ENCODE results near the gene COMMD10.
"Not testable (repeated sequence)": the region's sequence is repeated elsewhere in the genome, so short reads cannot be mapped to it uniquely, and the experiment has no call there.

COMMD10 gene

DNA sequence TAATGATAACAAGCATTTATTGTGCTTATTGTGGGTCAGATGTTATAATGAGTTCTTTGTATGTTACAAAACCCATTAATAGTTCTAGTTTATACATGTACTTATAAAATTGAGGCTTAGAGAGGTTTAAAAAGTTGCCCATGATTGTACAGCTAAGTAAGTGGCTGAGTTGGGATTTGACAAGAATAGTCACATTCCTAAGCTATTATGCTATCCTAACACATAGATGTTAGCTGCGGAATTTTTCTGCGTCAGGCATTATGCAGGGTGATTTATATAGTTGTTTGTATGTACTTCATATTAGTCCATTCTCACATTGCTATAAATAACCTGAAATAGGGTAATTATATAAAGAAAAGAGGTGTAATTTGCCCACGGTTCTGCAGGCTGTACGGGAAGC is 12.5 kb downstream of the COMMD10 start:
- Histone ChIP-seq H3K27ac (ENCODE audit: low read length) (no peak overlapping the region), H3K9ac (ENCODE audit: low read length in 2 of 2) (no peak overlapping the region), H3K36me3 (ENCODE audit: control insufficient read depth in 2 of 2, insufficient read depth in 2 of 2, low read length in 2 of 2) (peaks cover 23 to 24% of the 10 kb centered on the region in 2 donors), H3K27me3 (ENCODE audit: control insufficient read depth in 1 of 2, insufficient read depth in 2 of 2, low read length in 2 of 2) (no peaks in the 10 kb centered on the region), H3K9me3 (ENCODE audit: control insufficient read depth in 2 of 2, low read length in 2 of 2) (no peaks in the 10 kb centered on the region), H3K4me3 (ENCODE audit: low read length in 2 of 2) (no peak overlapping the region), H3K4me1 (ENCODE audit: control insufficient read depth, insufficient read depth, low read length) (no peaks in the 10 kb centered on the region)

DNA sequence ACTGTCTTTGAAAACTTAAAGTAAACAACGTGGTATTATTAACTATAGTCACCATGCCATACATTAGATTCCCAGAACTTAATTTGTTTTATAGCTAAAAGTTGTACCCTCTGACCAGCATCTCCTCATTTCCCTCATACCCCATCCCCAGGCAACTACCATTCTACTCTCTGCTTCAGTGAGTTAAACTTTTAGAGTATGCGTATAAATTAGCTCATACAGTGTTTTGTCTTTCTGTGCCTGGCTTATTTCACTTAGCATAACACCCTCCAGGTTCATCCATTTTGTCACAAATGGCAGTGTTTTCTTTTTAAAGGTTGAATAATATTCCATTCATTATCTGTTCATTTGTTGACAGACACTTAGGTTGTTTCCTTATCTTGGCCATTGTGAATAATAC is 14.2 kb downstream of the COMMD10 start:
- peaks cover 11% of the 10 kb centered on the region in 2 donors for H3K36me3 ChIP-seq (ENCODE audit: control insufficient read depth in 2 of 2, insufficient read depth in 2 of 2, low read length in 2 of 2)
- H3K9me3 ChIP-seq (ENCODE audit: control insufficient read depth in 2 of 2, low read length in 2 of 2): no peaks in the 10 kb centered on the region
- no peaks in the 10 kb centered on the region for H3K27me3 ChIP-seq (ENCODE audit: control insufficient read depth in 1 of 2, insufficient read depth in 2 of 2, low read length in 2 of 2)
- no peak overlapping the region for H3K27ac ChIP-seq (ENCODE audit: low read length)
- no peak overlapping the region for H3K4me3 ChIP-seq (ENCODE audit: low read length in 2 of 2)
- no peak overlapping the region for H3K9ac ChIP-seq (ENCODE audit: low read length in 2 of 2)
- no peaks in the 10 kb centered on the region for H3K4me1 ChIP-seq (ENCODE audit: control insufficient read depth, insufficient read depth, low read length)

DNA sequence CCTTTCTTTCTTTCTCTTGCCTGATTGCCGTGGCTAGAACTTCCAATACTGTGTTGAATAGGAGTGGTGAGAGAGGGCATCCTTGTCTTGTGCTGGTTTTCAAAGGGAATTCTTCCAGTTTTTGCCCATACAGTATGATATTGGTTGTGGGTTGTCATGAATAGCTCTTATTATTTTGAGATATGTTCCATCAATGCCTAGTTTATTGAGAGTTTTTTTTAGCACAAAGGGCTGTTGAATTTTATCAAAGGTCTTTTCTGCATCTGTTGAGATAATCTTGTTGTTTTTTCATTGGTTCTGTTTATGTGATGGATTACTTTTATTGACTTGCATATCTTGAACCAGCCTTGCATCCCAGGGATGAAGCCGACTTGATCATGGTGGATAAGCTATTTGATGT is 20.1 kb downstream of the COMMD10 start:
- not testable (repeated sequence) for H3K36me3 ChIP-seq (ENCODE audit: control insufficient read depth in 2 of 2, insufficient read depth in 2 of 2, low read length in 2 of 2); H3K4me3 ChIP-seq (ENCODE audit: low read length in 2 of 2); H3K4me1 ChIP-seq (ENCODE audit: control insufficient read depth, insufficient read depth, low read length); H3K9me3 ChIP-seq (ENCODE audit: control insufficient read depth in 2 of 2, low read length in 2 of 2); H3K27ac ChIP-seq (ENCODE audit: low read length); H3K9ac ChIP-seq (ENCODE audit: low read length in 2 of 2); H3K27me3 ChIP-seq (ENCODE audit: control insufficient read depth in 1 of 2, insufficient read depth in 2 of 2, low read length in 2 of 2)

GRCh38 chr5:116115163-116115562 is 30.3 kb downstream of the COMMD10 start:
- H3K4me1 ChIP-seq (ENCODE audit: control insufficient read depth, insufficient read depth, low read length): no peaks in the 10 kb centered on the region

GRCh38 chr5:116130471-116130870 is 45.6 kb downstream of the COMMD10 start:
- Histone ChIP-seq H3K9ac (ENCODE audit: low read length in 2 of 2) (no peak overlapping the region), H3K27ac (ENCODE audit: low read length) (no peak overlapping the region), H3K27me3 (ENCODE audit: control insufficient read depth in 1 of 2, insufficient read depth in 2 of 2, low read length in 2 of 2) (no peaks in the 10 kb centered on the region), H3K36me3 (ENCODE audit: control insufficient read depth in 2 of 2, insufficient read depth in 2 of 2, low read length in 2 of 2) (no peaks in the 10 kb centered on the region), H3K4me1 (ENCODE audit: control insufficient read depth, insufficient read depth, low read length) (no peaks in the 10 kb centered on the region), H3K9me3 (ENCODE audit: control insufficient read depth in 2 of 2, low read length in 2 of 2) (no peaks in the 10 kb centered on the region), H3K4me3 (ENCODE audit: low read length in 2 of 2) (no peak overlapping the region)

More at GRCh38 chr5:116115163-116115562, 30.3 kb downstream of the COMMD10 start:
- H3K9ac ChIP-seq (ENCODE audit: low read length in 2 of 2): no peak overlapping the region
- H3K4me3 ChIP-seq (ENCODE audit: low read length in 2 of 2): no peak overlapping the region
- H3K27me3 ChIP-seq (ENCODE audit: control insufficient read depth in 1 of 2, insufficient read depth in 2 of 2, low read length in 2 of 2): no peaks in the 10 kb centered on the region
- H3K36me3 ChIP-seq (ENCODE audit: control insufficient read depth in 2 of 2, insufficient read depth in 2 of 2, low read length in 2 of 2): peaks cover 2 to 4% of the 10 kb centered on the region in 2 donors
- H3K9me3 ChIP-seq (ENCODE audit: control insufficient read depth in 2 of 2, low read length in 2 of 2): peaks cover 0 to 3% of the 10 kb centered on the region in 2 donors
- no peak overlapping the region for H3K27ac ChIP-seq (ENCODE audit: low read length)

- Histone ChIP-seq H3K9me3 (ENCODE audit: control insufficient read depth in 2 of 2, low read length in 2 of 2) (no peaks in the 10 kb centered on the region), H3K9ac (ENCODE audit: low read length in 2 of 2) (no peak overlapping the region), H3K36me3 (ENCODE audit: control insufficient read depth in 2 of 2, insufficient read depth in 2 of 2, low read length in 2 of 2) (no peaks in the 10 kb centered on the region), H3K4me1 (ENCODE audit: control insufficient read depth, insufficient read depth, low read length) (no peaks in the 10 kb centered on the region), H3K4me3 (ENCODE audit: low read length in 2 of 2) (no peak overlapping the region), H3K27ac (ENCODE audit: low read length) (no peak overlapping the region), H3K27me3 (ENCODE audit: control insufficient read depth in 1 of 2, insufficient read depth in 2 of 2, low read length in 2 of 2) (no peaks in the 10 kb centered on the region)
Observed at GRCh38 chr5:116130976-116131375, 46.2 kb downstream of the COMMD10 start.

- Histone ChIP-seq H3K9me3 (ENCODE audit: control insufficient read depth in 2 of 2, low read length in 2 of 2) (no peaks in the 10 kb centered on the region), H3K9ac (ENCODE audit: low read length in 2 of 2) (no peak overlapping the region), H3K36me3 (ENCODE audit: control insufficient read depth in 2 of 2, insufficient read depth in 2 of 2, low read length in 2 of 2) (no peaks in the 10 kb centered on the region), H3K4me3 (ENCODE audit: low read length in 2 of 2) (no peak overlapping the region), H3K27me3 (ENCODE audit: control insufficient read depth in 1 of 2, insufficient read depth in 2 of 2, low read length in 2 of 2) (no peaks in the 10 kb centered on the region), H3K27ac (ENCODE audit: low read length) (no peak overlapping the region), H3K4me1 (ENCODE audit: control insufficient read depth, insufficient read depth, low read length) (no peaks in the 10 kb centered on the region)
Observed at GRCh38 chr5:116133281-116133680, 48.5 kb downstream of the COMMD10 start.

GRCh38 chr5:116135344-116135743 is 50.5 kb downstream of the COMMD10 start:
- Histone ChIP-seq H3K9me3 (ENCODE audit: control insufficient read depth in 2 of 2, low read length in 2 of 2) (no peaks in the 10 kb centered on the region), H3K4me3 (ENCODE audit: low read length in 2 of 2) (no peak overlapping the region), H3K27me3 (ENCODE audit: control insufficient read depth in 1 of 2, insufficient read depth in 2 of 2, low read length in 2 of 2) (no peaks in the 10 kb centered on the region), H3K4me1 (ENCODE audit: control insufficient read depth, insufficient read depth, low read length) (no peaks in the 10 kb centered on the region), H3K36me3 (ENCODE audit: control insufficient read depth in 2 of 2, insufficient read depth in 2 of 2, low read length in 2 of 2) (no peaks in the 10 kb centered on the region), H3K9ac (ENCODE audit: low read length in 2 of 2) (no peak overlapping the region), H3K27ac (ENCODE audit: low read length) (no peak overlapping the region)

- H3K4me3 ChIP-seq (ENCODE audit: low read length in 2 of 2): no peak overlapping the region
- no peaks in the 10 kb centered on the region for H3K36me3 ChIP-seq (ENCODE audit: control insufficient read depth in 2 of 2, insufficient read depth in 2 of 2, low read length in 2 of 2)
- no peaks in the 10 kb centered on the region for H3K4me1 ChIP-seq (ENCODE audit: control insufficient read depth, insufficient read depth, low read length)
- no peak overlapping the region for H3K9ac ChIP-seq (ENCODE audit: low read length in 2 of 2)
- H3K27me3 ChIP-seq (ENCODE audit: control insufficient read depth in 1 of 2, insufficient read depth in 2 of 2, low read length in 2 of 2): no peaks in the 10 kb centered on the region
- no peak overlapping the region for H3K27ac ChIP-seq (ENCODE audit: low read length)
- H3K9me3 ChIP-seq (ENCODE audit: control insufficient read depth in 2 of 2, low read length in 2 of 2): no peaks in the 10 kb centered on the region
Observed at GRCh38 chr5:116137544-116138378, 52.9 kb downstream of the COMMD10 start.

GRCh38 chr5:116142495-116142894 is 57.7 kb downstream of the COMMD10 start:
- no peaks in the 10 kb centered on the region for H3K9me3 ChIP-seq (ENCODE audit: control insufficient read depth in 2 of 2, low read length in 2 of 2)
- no peaks in the 10 kb centered on the region for H3K36me3 ChIP-seq (ENCODE audit: control insufficient read depth in 2 of 2, insufficient read depth in 2 of 2, low read length in 2 of 2)
- H3K27ac ChIP-seq (ENCODE audit: low read length): no peak overlapping the region
- no peaks in the 10 kb centered on the region for H3K4me1 ChIP-seq (ENCODE audit: control insufficient read depth, insufficient read depth, low read length)
- no peak overlapping the region for H3K4me3 ChIP-seq (ENCODE audit: low read length in 2 of 2)
- no peak overlapping the region for H3K9ac ChIP-seq (ENCODE audit: low read length in 2 of 2)
- H3K27me3 ChIP-seq (ENCODE audit: control insufficient read depth in 1 of 2, insufficient read depth in 2 of 2, low read length in 2 of 2): no peaks in the 10 kb centered on the region

DNA sequence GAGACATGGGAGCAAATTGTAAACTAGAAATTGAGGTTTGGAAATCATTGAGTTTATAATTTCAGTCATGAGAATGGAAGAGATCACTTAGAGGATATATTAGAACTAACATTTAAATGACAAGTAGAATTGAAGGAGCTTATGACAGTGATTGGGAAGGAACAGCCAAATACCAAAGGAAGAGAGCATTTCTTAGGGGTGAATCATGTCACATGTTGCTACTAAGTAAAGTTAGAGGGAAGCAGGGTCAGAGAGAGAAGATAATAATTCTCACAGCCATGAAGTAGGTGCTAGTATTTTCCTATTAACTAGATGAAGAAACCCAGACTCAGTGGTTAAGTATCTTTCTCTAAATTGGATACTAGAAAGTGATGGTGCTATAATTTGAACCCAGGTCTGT is 59.3 kb downstream of the COMMD10 start:
- no peaks in the 10 kb centered on the region for H3K4me1 ChIP-seq (ENCODE audit: control insufficient read depth, insufficient read depth, low read length)

More for the DNA sequence above, 59.3 kb downstream of the COMMD10 start:
- no peak overlapping the region for H3K4me3 ChIP-seq (ENCODE audit: low read length in 2 of 2)
- H3K9ac ChIP-seq (ENCODE audit: low read length in 2 of 2): no peak overlapping the region
- no peaks in the 10 kb centered on the region for H3K27me3 ChIP-seq (ENCODE audit: control insufficient read depth in 1 of 2, insufficient read depth in 2 of 2, low read length in 2 of 2)
- no peak overlapping the region for H3K27ac ChIP-seq (ENCODE audit: low read length)
- H3K36me3 ChIP-seq (ENCODE audit: control insufficient read depth in 2 of 2, insufficient read depth in 2 of 2, low read length in 2 of 2): no peaks in the 10 kb centered on the region
- no peaks in the 10 kb centered on the region for H3K9me3 ChIP-seq (ENCODE audit: control insufficient read depth in 2 of 2, low read length in 2 of 2)

Measured in stomach smooth muscle (tissue), 2 donors.